Body of pancreas (tissue), 4 donors: ENCODE results near the gene TBC1D3L.
"Not testable (repeated sequence)": the region's sequence is repeated elsewhere in the genome, so short reads cannot be mapped to it uniquely, and the experiment has no call there.

Experiments
- CTCF ChIP-seq, 7 experiments: fragments of 450-650 bp in 4 of 7; fragments of 200-600 bp in 3 of 7; sonication (generic) in 3 of 7; IDR thresholded peaks; one replicate each; pipeline ENCODE4 v1.5.1; 2016 to 2019; ENCODE audit warnings: antibody characterized with exemption in 7 of 7
- POLR2A ChIP-seq, 3 donors: fragments of 450-650 bp; IDR thresholded peaks; one replicate each; pipeline ENCODE4 v1.6.1; 2016; ENCODE audit warnings: antibody characterized with exemption in 3 of 3, mild to moderate bottlenecking in 2 of 3

GRCh38 chr17:38003676-38004075, 14.8 kb upstream of the TBC1D3L start, which contains the start of gene TBC1D3D:
- not testable (repeated sequence) for TF ChIP-seq CTCF, POLR2A (IDR thresholded peaks at IDR 0.05)
